ENCODE data around the gene SAMD4B. TPM values are rescaled to one million over a fixed set of nuclear protein-coding genes. Genes with fewer than 3 reads are reported as not detected.

SAMD4B gene
- total and polyA plus RNA-seq, 2 donors (not counting 1 experiment from before 2014, with no cell fraction given) = 33.0 to 39.1 TPM

DNA sequence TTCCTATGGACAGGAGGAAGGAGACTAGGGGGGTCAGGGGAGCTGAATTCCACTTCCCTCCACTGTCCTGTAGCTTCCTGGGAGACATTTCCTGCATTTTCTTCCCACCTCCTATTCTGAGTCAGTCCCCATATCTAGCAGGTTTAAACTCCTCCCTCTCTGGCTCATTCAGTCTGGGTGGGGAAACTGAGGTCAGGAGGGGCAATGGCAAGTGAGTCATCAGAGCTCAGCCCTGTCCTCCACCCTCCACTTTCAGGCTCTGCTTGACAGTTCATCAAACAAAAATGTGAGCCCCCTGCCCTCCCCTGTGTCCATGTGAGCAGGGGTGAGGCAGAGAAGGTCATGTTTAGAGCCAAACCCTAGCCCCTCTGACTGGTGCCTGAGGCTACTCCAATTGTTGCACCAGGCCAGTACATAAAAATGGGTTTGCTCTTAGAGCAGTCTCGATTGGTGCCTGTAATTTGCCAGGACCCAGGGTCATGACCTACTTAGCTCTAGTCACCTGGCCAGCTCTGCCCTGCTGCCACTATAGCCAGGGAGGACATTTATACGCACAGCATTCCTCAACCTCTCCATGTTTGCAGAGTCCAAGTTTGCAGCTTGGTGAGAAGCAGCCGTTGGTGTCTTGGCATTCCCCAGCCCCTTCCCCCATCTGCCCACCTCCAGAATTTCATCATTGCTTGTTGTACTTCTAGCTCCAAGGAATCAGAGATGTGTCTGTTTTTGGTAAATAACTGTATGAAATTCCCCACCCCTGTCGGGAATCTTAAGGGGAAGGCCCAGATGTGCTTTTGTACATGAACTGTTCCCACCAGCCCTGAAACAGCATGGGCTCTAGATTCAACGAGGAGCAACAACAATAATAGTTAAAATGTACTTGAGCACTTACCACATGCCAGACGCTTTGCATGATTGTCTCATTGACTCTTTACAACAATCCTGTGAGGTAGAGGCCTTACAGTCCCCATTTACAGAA is 20.7 kb downstream of the SAMD4B start:
- H3K4me1 ChIP-seq (ENCODE audit: control insufficient read depth, extremely low read depth, insufficient read depth, low read length) = peaks cover 28% of the 10 kb centered on the region
- H3K36me3 ChIP-seq (ENCODE audit: control insufficient read depth, insufficient read depth, low read length) = peaks cover 13% of the 10 kb centered on the region
- peak; percentile 77 to 79 for DNase-seq (ENCODE audit: low read depth in 2 of 2)
- no peaks in the 10 kb centered on the region for H4K20me1 ChIP-seq (ENCODE audit: control insufficient read depth, extremely low read depth, insufficient read depth, low read length)
- H3K27ac ChIP-seq (ENCODE audit: insufficient read depth, low read length) = peak overlapping the region; percentile 88
- no peaks in the 10 kb centered on the region for H3K79me2 ChIP-seq (ENCODE audit: control insufficient read depth, insufficient read depth, low read length)
- TF ChIP-seq CTCF (conservative IDR thresholded peaks at IDR 0.05 in 1 of 2, IDR thresholded peaks at IDR 0.05 in 1 of 2; ENCODE audit: low read depth in 1 of 2, low read length in 2 of 2) = no peak
- TF ChIP-seq EZH2 (IDR thresholded peaks at IDR 0.05; ENCODE audit: low read length, missing control alignments) = no peak
- H3K4me3 ChIP-seq (replicated peaks in 1 of 4; ENCODE audit: control extremely low read depth in 1 of 4, insufficient read depth in 1 of 4, low read depth in 3 of 4, low read length in 4 of 4) = peak overlapping the region in 1 of 4 experiments; percentile 19
- H3K4me2 ChIP-seq (ENCODE audit: extremely low read depth, insufficient read depth, low read length) = peak overlapping the region; percentile 72
- no peak overlapping the region for H2AFZ ChIP-seq (ENCODE audit: low read length)
- no peaks in the 10 kb centered on the region for H3K9me3 ChIP-seq (ENCODE audit: control insufficient read depth, insufficient read depth, low read depth, low read length)
- H3K9ac ChIP-seq (ENCODE audit: insufficient read depth, low read length) = no peak overlapping the region
- no peaks in the 10 kb centered on the region for H3K27me3 ChIP-seq (ENCODE audit: control insufficient read depth, insufficient read depth, low read length)

DNA sequence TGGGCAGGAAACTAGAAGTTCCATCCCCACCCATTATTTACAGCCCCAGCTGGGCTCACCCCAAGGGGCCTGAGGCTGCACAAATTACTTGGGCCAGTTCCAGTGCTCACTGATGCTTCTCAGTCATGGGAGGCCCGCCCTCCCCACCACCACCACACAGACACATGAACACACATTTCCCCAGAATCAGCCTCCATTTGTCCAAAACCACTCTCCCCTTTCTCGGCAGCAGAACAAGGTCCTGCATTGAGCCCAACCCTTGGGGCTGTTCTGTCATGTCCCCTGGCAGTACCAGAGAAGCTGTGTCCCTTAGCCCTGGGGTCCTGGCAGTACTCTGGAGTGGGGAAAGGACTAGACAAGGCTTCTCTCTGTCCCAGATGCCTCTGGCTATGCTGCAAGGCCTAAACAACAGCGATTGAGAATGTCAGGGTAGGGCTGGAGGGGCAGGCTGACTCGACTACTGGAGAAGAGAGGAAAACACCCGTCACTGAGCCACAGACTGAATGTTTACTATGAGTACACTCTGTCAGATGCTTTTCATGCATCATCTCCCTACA is 21.8 kb downstream of the SAMD4B start:
- no peak for TF ChIP-seq CTCF (conservative IDR thresholded peaks at IDR 0.05 in 1 of 2, IDR thresholded peaks at IDR 0.05 in 1 of 2; ENCODE audit: low read depth in 1 of 2, low read length in 2 of 2)
- TF ChIP-seq EZH2 (IDR thresholded peaks at IDR 0.05; ENCODE audit: low read length, missing control alignments) = no peak
- Histone ChIP-seq H3K4me3 (replicated peaks in 1 of 4; ENCODE audit: control extremely low read depth in 1 of 4, insufficient read depth in 1 of 4, low read depth in 3 of 4, low read length in 4 of 4) (no peak overlapping the region), H3K79me2 (ENCODE audit: control insufficient read depth, insufficient read depth, low read length) (no peaks in the 10 kb centered on the region), H3K9me3 (ENCODE audit: control insufficient read depth, insufficient read depth, low read depth, low read length) (no peaks in the 10 kb centered on the region), H3K27ac (ENCODE audit: insufficient read depth, low read length) (peak overlapping the region; percentile 88), H3K9ac (ENCODE audit: insufficient read depth, low read length) (peak overlapping the region; percentile 26), H3K27me3 (ENCODE audit: control insufficient read depth, insufficient read depth, low read length) (no peaks in the 10 kb centered on the region), H2AFZ (ENCODE audit: low read length) (no peak overlapping the region), H3K4me2 (ENCODE audit: extremely low read depth, insufficient read depth, low read length) (peak overlapping the region; percentile 62), H3K36me3 (ENCODE audit: control insufficient read depth, insufficient read depth, low read length) (peaks cover 12% of the 10 kb centered on the region), H3K4me1 (ENCODE audit: control insufficient read depth, extremely low read depth, insufficient read depth, low read length) (peaks cover 28% of the 10 kb centered on the region), H4K20me1 (ENCODE audit: control insufficient read depth, extremely low read depth, insufficient read depth, low read length) (no peaks in the 10 kb centered on the region)
- peak in 1 of 2 donors; percentile 67 for DNase-seq (ENCODE audit: low read depth in 2 of 2)

DNA sequence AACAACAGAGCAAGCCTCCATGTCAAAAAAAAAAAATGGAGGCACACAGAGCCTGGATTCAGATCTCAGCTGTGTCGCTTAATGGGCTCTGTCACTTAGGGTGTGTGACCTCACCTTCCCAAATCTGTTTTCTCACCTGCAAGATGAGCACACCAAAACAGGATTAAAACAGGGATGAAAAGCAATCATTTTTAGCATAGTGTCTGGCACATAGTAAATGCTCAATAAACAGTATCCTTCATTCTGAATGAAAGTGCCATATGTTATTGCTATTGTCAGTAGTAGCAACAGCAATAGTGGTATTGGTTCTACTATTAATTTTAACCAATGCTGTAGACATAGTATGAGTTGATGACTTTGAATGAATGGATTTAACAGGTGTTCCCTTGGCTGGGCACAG is 23.3 kb downstream of the SAMD4B start:
- Histone ChIP-seq H3K27ac (ENCODE audit: insufficient read depth, low read length) (no peak overlapping the region), H3K36me3 (ENCODE audit: control insufficient read depth, insufficient read depth, low read length) (peaks cover 9% of the 10 kb centered on the region), H3K79me2 (ENCODE audit: control insufficient read depth, insufficient read depth, low read length) (no peaks in the 10 kb centered on the region), H3K27me3 (ENCODE audit: control insufficient read depth, insufficient read depth, low read length) (no peaks in the 10 kb centered on the region), H3K9me3 (ENCODE audit: control insufficient read depth, insufficient read depth, low read depth, low read length) (no peaks in the 10 kb centered on the region), H3K4me2 (ENCODE audit: extremely low read depth, insufficient read depth, low read length) (no peak overlapping the region), H4K20me1 (ENCODE audit: control insufficient read depth, extremely low read depth, insufficient read depth, low read length) (no peaks in the 10 kb centered on the region), H3K4me1 (ENCODE audit: control insufficient read depth, extremely low read depth, insufficient read depth, low read length) (peaks cover 28% of the 10 kb centered on the region), H2AFZ (ENCODE audit: low read length) (no peak overlapping the region), H3K4me3 (replicated peaks in 1 of 4; ENCODE audit: control extremely low read depth in 1 of 4, insufficient read depth in 1 of 4, low read depth in 3 of 4, low read length in 4 of 4) (no peak overlapping the region), H3K9ac (ENCODE audit: insufficient read depth, low read length) (no peak overlapping the region)
- TF ChIP-seq EZH2 (IDR thresholded peaks at IDR 0.05; ENCODE audit: low read length, missing control alignments) = no peak
- no peak for TF ChIP-seq CTCF (conservative IDR thresholded peaks at IDR 0.05 in 1 of 2, IDR thresholded peaks at IDR 0.05 in 1 of 2; ENCODE audit: low read depth in 1 of 2, low read length in 2 of 2)
- DNase-seq (ENCODE audit: low read depth in 2 of 2) = no peak

Measured in fibroblast of lung (primary cell).